Tibial nerve (tissue), 4 donors: ENCODE results near the gene SERTAD4. TPM values are rescaled to one million over a fixed set of nuclear protein-coding genes. Genes with fewer than 3 reads are reported as not detected.
"Not testable (repeated sequence)": the region's sequence is repeated elsewhere in the genome, so short reads cannot be mapped to it uniquely, and the experiment has no call there.

ENCODE experiments used
- DNase-seq, 2 donors: peaks; one replicate each; pipeline ENCODE4 v3.0.0-alpha.2; 2019; ENCODE audit warnings: low spot score in 2 of 2
- H3K27ac ChIP-seq, 4 donors: fragments of 200-600 bp; sonication (generic) in 3 of 4; one replicate each; pipeline ENCODE4 v1.5.1; 2017 to 2019; ENCODE audit warnings: mild to moderate bottlenecking in 1 of 4
- H3K27me3 ChIP-seq, 2 donors: fragments of 200-600 bp; sonication (generic) in 1 of 2; one replicate each; pipeline versions ENCODE4 v1.5.1 to v1.6.0; 2017 to 2019
- H3K36me3 ChIP-seq, 3 donors: fragments of 200-600 bp; sonication (generic); one replicate each; pipeline ENCODE4 v1.5.1; 2018 to 2019
- H3K4me1 ChIP-seq, 4 donors: fragments of 200-600 bp; sonication (generic) in 3 of 4; one replicate each; pipeline ENCODE4 v1.5.1; 2017 to 2019
- H3K4me3 ChIP-seq, 4 donors: fragments of 200-600 bp; sonication (generic) in 3 of 4; one replicate each; pipeline ENCODE4 v1.5.1; 2017 to 2019; ENCODE audit warnings: mild to moderate bottlenecking in 1 of 4, moderate library complexity in 1 of 4
- H3K9me3 ChIP-seq, 4 donors: fragments of 200-600 bp; sonication (generic) in 3 of 4; one replicate each; pipeline ENCODE4 v1.5.1; 2017 to 2019
- EP300 ChIP-seq, 2 donors: sonication (generic); formaldehyde crosslinking; IDR thresholded peaks; one replicate each; pipeline ENCODE4 v1.6.1; 2017; ENCODE audit warnings: antibody characterized with exemption in 2 of 2, mild to moderate bottlenecking in 1 of 2
- POLR2A ChIP-seq, 2 donors: fragments of 450-650 bp; IDR thresholded peaks; one replicate each; pipeline ENCODE4 v1.6.1; 2017; ENCODE audit warnings: antibody characterized with exemption in 2 of 2, mild to moderate bottlenecking in 2 of 2, moderate library complexity in 2 of 2
- WGBS, 2 donors: methylation state at CpG; one replicate each; pipeline ENCODE4 v1.1.5; 2018; 5-methylcytosine and 5-hydroxymethylcytosine counted together
- total RNA-seq, 4 donors: library from RNA; depleted of rRNA; stranded (reverse); fragments of >200 nt; gene quantifications; one replicate each; pipeline ENCODE4 v1.1.0, GENCODE V29; 2016
- TF ChIP-seq, protein P1 (sequence below), 5 experiments: fragments of 200-600 bp in 3 of 5; fragments of 450-650 bp in 2 of 5; sonication (generic) in 3 of 5; IDR thresholded peaks; one replicate each; pipeline ENCODE4 v1.5.1; 2016 to 2019; ENCODE audit warnings: antibody characterized with exemption in 5 of 5, mild to moderate bottlenecking in 3 of 5, moderate library complexity in 2 of 5

Gene SERTAD4
- total RNA-seq, 4 donors from 2014 or later = 0.60 to 1.7 (median 1.0) TPM

DNA sequence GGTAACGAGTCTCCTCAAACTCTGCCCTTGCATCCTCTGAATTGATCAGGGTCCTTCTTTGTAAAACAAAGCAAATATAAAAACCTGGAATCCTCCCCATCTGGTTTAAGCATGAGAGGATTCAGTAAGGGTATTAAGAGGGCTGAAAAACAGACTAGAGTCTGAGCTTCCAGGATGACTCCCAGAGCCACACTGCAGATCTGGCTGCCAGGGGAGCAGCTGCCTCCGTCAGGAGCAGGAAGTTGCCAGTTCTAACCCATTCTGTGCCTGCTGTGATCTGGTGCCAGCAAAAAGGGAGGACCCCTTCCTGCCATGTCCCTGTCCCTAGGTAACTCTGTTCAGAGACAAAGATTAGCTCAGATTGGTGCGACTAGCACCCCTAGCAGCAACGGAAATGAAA is 27.5 kb downstream of the SERTAD4 start:
- Histone ChIP-seq H3K36me3 (no peaks in the 10 kb centered on the region), H3K4me1 (peaks cover 0 to 55% (median 14%) of the 10 kb centered on the region in 4 donors), H3K4me3 (no peak overlapping the region), H3K9me3 (no peaks in the 10 kb centered on the region), H3K27ac (no peak overlapping the region), H3K27me3 (no peaks in the 10 kb centered on the region)
- WGBS, 2 donors = 54 to 68% methylated on average over 4 of the region's 4 CpGs
- no peak for DNase-seq
- TF ChIP-seq EP300 (IDR thresholded peaks at IDR 0.05) = no peak

- Histone ChIP-seq H3K4me1 (peaks cover 0 to 55% (median 14%) of the 10 kb centered on the region in 4 donors), H3K4me3 (no peak overlapping the region)
- peak in 1 of 2 donors; percentile 43 for DNase-seq
Measured at GRCh38 chr1:210262167-210262896, 29.7 kb downstream of the SERTAD4 start.

DNA sequence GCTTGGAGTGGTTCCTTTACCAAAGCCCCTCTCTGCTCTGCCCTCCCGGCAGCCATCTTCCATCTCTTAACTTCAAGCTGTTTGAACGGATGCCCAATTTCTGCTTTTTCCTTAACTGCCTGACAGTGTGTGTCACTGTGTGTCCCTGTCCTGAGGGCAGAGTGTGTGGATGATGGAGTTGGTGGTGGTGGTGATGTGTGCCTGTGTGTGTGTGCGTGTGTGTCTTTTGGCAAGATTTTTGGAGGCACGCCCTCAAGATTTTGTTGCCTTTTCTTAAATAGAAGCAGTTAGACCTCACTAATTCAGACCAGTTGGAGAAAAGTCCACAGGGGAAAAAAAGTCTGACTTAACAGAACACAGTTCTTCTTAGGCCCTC is 30.3 kb downstream of the SERTAD4 start:
- Histone ChIP-seq H3K9me3 (no peaks in the 10 kb centered on the region), H3K27ac (peak overlapping the region in 3 of 4 donors; percentile 3 to 68 (median 59)), H3K4me3 (no peak overlapping the region), H3K36me3 (no peaks in the 10 kb centered on the region), H3K4me1 (peaks cover 0 to 51% (median 12%) of the 10 kb centered on the region in 4 donors), H3K27me3 (no peaks in the 10 kb centered on the region)
- TF ChIP-seq, protein P1, sequence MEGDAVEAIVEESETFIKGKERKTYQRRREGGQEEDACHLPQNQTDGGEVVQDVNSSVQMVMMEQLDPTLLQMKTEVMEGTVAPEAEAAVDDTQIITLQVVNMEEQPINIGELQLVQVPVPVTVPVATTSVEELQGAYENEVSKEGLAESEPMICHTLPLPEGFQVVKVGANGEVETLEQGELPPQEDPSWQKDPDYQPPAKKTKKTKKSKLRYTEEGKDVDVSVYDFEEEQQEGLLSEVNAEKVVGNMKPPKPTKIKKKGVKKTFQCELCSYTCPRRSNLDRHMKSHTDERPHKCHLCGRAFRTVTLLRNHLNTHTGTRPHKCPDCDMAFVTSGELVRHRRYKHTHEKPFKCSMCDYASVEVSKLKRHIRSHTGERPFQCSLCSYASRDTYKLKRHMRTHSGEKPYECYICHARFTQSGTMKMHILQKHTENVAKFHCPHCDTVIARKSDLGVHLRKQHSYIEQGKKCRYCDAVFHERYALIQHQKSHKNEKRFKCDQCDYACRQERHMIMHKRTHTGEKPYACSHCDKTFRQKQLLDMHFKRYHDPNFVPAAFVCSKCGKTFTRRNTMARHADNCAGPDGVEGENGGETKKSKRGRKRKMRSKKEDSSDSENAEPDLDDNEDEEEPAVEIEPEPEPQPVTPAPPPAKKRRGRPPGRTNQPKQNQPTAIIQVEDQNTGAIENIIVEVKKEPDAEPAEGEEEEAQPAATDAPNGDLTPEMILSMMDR (IDR thresholded peaks at IDR 0.05) = no peak
- TF ChIP-seq EP300 (IDR thresholded peaks at IDR 0.05) = no peak
- no peak for TF ChIP-seq POLR2A (IDR thresholded peaks at IDR 0.05)
- WGBS, 2 donors = 36 to 38% methylated on average over 4 of the region's 4 CpGs
- DNase-seq = peak in 1 of 2 donors; percentile 42

More at GRCh38 chr1:210262167-210262896, 29.7 kb downstream of the SERTAD4 start:
- 7 to 11% methylated on average over 7 to 8 of the region's 8 CpGs for WGBS, 2 donors
- no peaks in the 10 kb centered on the region for H3K9me3 ChIP-seq
- no peaks in the 10 kb centered on the region for H3K36me3 ChIP-seq
- TF ChIP-seq, protein P1 (IDR thresholded peaks at IDR 0.05) = no peak
- TF ChIP-seq EP300 (IDR thresholded peaks at IDR 0.05) (no peak), POLR2A (IDR thresholded peaks at IDR 0.05) (no peak)
- H3K27ac ChIP-seq = peak overlapping the region in 3 of 4 donors; percentile 3 to 68 (median 59)
- no peaks in the 10 kb centered on the region for H3K27me3 ChIP-seq

DNA sequence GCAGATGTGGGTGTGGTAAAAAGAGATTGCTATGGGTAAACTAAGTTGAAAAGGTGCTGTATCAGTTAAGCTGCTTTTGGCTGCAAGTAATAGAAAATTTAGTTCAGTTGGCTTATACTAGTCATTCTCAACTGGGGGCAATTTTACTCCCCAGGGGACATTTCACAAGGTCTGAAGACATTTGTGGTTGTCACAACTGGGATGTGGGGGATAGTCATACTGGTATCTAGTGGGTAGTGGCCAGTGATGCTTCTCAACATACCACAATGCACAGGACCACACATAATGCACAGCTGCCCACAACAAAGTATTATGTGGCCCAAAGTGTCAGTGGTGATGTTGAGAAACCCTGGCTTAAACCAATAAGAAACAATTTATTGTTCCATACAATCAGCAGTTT is 31.4 kb downstream of the SERTAD4 start:
- H3K4me1 ChIP-seq = peaks cover 0 to 44% (median 10%) of the 10 kb centered on the region in 4 donors
- TF ChIP-seq EP300 (IDR thresholded peaks at IDR 0.05) (no peak), POLR2A (IDR thresholded peaks at IDR 0.05) (no peak)
- TF ChIP-seq, protein P1 (IDR thresholded peaks at IDR 0.05) = no peak
- DNase-seq = no peak
- H3K36me3 ChIP-seq = no peaks in the 10 kb centered on the region
- H3K27me3 ChIP-seq = no peaks in the 10 kb centered on the region
- H3K9me3 ChIP-seq = no peaks in the 10 kb centered on the region
- H3K27ac ChIP-seq = no peak overlapping the region
- no peak overlapping the region for H3K4me3 ChIP-seq

GRCh38 chr1:210264496-210265380 is 32.1 kb downstream of the SERTAD4 start:
- DNase-seq = no peak
- TF ChIP-seq POLR2A (IDR thresholded peaks at IDR 0.05) (no peak), EP300 (IDR thresholded peaks at IDR 0.05) (no peak)
- TF ChIP-seq, protein P1 (IDR thresholded peaks at IDR 0.05) = no peak
- Histone ChIP-seq H3K36me3 (no peaks in the 10 kb centered on the region), H3K27ac (no peak overlapping the region), H3K4me3 (no peak overlapping the region), H3K27me3 (no peaks in the 10 kb centered on the region), H3K4me1 (peaks cover 0 to 36% (median 10%) of the 10 kb centered on the region in 4 donors), H3K9me3 (no peaks in the 10 kb centered on the region)
- WGBS, 2 donors = 83 to 90% methylated on average over 9 of the region's 9 CpGs

DNA sequence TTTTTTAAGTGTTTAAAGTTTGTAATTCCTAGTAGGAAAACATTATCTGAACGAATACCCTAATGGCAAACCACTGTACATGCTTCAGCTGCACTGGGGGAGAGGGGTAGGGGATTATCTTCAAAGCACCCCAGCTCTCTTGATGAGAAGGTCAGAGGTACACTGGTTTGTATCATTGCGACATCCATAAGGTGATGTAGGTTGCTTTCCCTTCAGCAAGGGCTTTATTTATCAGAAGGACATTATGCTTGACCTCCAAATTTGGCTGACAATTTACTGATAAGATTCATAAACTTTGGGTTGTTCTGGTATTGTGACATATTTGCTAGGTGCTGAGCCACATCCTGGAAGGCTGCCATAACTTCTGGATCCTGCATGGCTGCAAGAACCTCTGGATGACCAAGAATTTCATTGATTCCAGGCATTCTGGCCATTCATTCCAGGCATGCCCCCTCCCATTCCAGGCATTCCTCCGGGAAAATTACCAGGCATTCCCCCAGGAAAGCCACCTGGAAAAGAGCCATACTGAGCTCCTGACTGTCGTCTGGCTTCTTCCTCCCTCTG is 32.9 kb downstream of the SERTAD4 start:
- 54 to 56% methylated on average over 4 of the region's 4 CpGs for WGBS, 2 donors
- DNase-seq = not testable (repeated sequence)

More for the DNA sequence above, 32.9 kb downstream of the SERTAD4 start:
- H3K9me3 ChIP-seq, H3K36me3 ChIP-seq, H3K4me3 ChIP-seq, H3K27ac ChIP-seq, H3K27me3 ChIP-seq: not testable (repeated sequence)
- peaks cover 0 to 28% (median 10%) of the 10 kb centered on the region in 4 donors for H3K4me1 ChIP-seq
